ENCODE data around the gene CADM3. TPM values are rescaled to one million over a fixed set of nuclear protein-coding genes. Genes with fewer than 3 reads are reported as not detected.
A peak's percentile ranks its signal among the peaks of the same experiment; 100 is the strongest.

Gene CADM3
- total RNA-seq, 2 donors from 2014 or later: not detected

- no peak for ATAC-seq
- no peaks in the 10 kb centered on the region for H3K9me3 Mint-ChIP-seq
- peak overlapping the region in 1 of 2 donors; percentile 73 for H3K27ac Mint-ChIP-seq
- no peak for DNase-seq (ENCODE audit: low spot score in 2 of 2)
- H3K36me3 Mint-ChIP-seq: no peaks in the 10 kb centered on the region
These were observed 25.1 kb downstream of the CADM3 start for GRCh38 chr1:159196543-159196942.

- Mint-ChIP-seq H3K27ac (no peak overlapping the region), H3K36me3 (no peaks in the 10 kb centered on the region), H3K9me3 (no peaks in the 10 kb centered on the region)
- peak; percentile 58 to 83 for ATAC-seq
- peak in 1 of 2 donors; percentile 66 for DNase-seq (ENCODE audit: low spot score in 2 of 2)
These were observed 26.4 kb downstream of the CADM3 start for GRCh38 chr1:159197561-159198557.

GRCh38 chr1:159199901-159200300 lies 28.5 kb downstream of the CADM3 start:
- no peaks in the 10 kb centered on the region for H3K9me3 Mint-ChIP-seq
- H3K27ac Mint-ChIP-seq: no peak overlapping the region
- ATAC-seq (no peak), DNase-seq (ENCODE audit: low spot score in 2 of 2) (no peak)
- no peaks in the 10 kb centered on the region for H3K36me3 Mint-ChIP-seq

GRCh38 chr1:159200769-159201168 lies 29.4 kb downstream of the CADM3 start:
- Mint-ChIP-seq H3K9me3 (no peaks in the 10 kb centered on the region), H3K27ac (peak overlapping the region in 1 of 2 donors; percentile 15), H3K36me3 (no peaks in the 10 kb centered on the region)
- ATAC-seq (no peak), DNase-seq (ENCODE audit: low spot score in 2 of 2) (no peak)

- ATAC-seq (no peak), DNase-seq (ENCODE audit: low spot score in 2 of 2) (no peak)
- Mint-ChIP-seq H3K9me3 (no peaks in the 10 kb centered on the region), H3K36me3 (no peaks in the 10 kb centered on the region), H3K27ac (no peak overlapping the region)
These were observed 30.2 kb downstream of the CADM3 start for GRCh38 chr1:159201642-159202041.

- DNase-seq (ENCODE audit: low spot score in 2 of 2) (no peak), ATAC-seq (no peak)
- no peaks in the 10 kb centered on the region for H3K36me3 Mint-ChIP-seq
- H3K27ac Mint-ChIP-seq: no peak overlapping the region
- H3K9me3 Mint-ChIP-seq: no peaks in the 10 kb centered on the region
These were observed 32.2 kb downstream of the CADM3 start for GRCh38 chr1:159203610-159204009.

- DNase-seq (ENCODE audit: low spot score in 2 of 2): no peak
- Mint-ChIP-seq H3K36me3 (no peaks in the 10 kb centered on the region), H3K9me3 (no peaks in the 10 kb centered on the region), H3K27ac (no peak within 1 kb of the TSS)
- ATAC-seq: no peak
These were observed 33.0 kb downstream of the CADM3 start, which contains the start of gene ACKR1 for GRCh38 chr1:159204161-159205141. Gene ACKR1 (plus strand): TSS chr1:159204875. CDS start chr1:159204960, 85 bp downstream.

GRCh38 chr1:159205225-159205624 lies 33.8 kb downstream of the CADM3 start:
- ATAC-seq (no peak), DNase-seq (ENCODE audit: low spot score in 2 of 2) (no peak)
- H3K27ac Mint-ChIP-seq: no peak overlapping the region
- no peaks in the 10 kb centered on the region for H3K9me3 Mint-ChIP-seq
- no peaks in the 10 kb centered on the region for H3K36me3 Mint-ChIP-seq

GRCh38 chr1:159206110-159206509 lies 34.7 kb downstream of the CADM3 start:
- Mint-ChIP-seq H3K27ac (no peak overlapping the region), H3K36me3 (no peaks in the 10 kb centered on the region), H3K9me3 (no peaks in the 10 kb centered on the region)
- no peak for DNase-seq (ENCODE audit: low spot score in 2 of 2)
- no peak for ATAC-seq

GRCh38 chr1:159207080-159207479 lies 35.7 kb downstream of the CADM3 start:
- Mint-ChIP-seq H3K36me3 (no peaks in the 10 kb centered on the region), H3K27ac (no peak overlapping the region), H3K9me3 (no peaks in the 10 kb centered on the region)
- ATAC-seq (peak; percentile 46 to 80), DNase-seq (ENCODE audit: low spot score in 2 of 2) (no peak)

GRCh38 chr1:159207774-159208173 lies 36.4 kb downstream of the CADM3 start:
- H3K9me3 Mint-ChIP-seq: no peaks in the 10 kb centered on the region
- ATAC-seq: no peak
- no peak for DNase-seq (ENCODE audit: low spot score in 2 of 2)
- no peak overlapping the region for H3K27ac Mint-ChIP-seq
- no peaks in the 10 kb centered on the region for H3K36me3 Mint-ChIP-seq

- H3K27ac Mint-ChIP-seq: no peak overlapping the region
- H3K9me3 Mint-ChIP-seq: no peaks in the 10 kb centered on the region
- ATAC-seq (no peak), DNase-seq (ENCODE audit: low spot score in 2 of 2) (no peak)
- H3K36me3 Mint-ChIP-seq: no peaks in the 10 kb centered on the region
These were observed 36.9 kb downstream of the CADM3 start for GRCh38 chr1:159208175-159208825.

- H3K9me3 Mint-ChIP-seq: no peaks in the 10 kb centered on the region
- H3K27ac Mint-ChIP-seq: no peak overlapping the region
- H3K36me3 Mint-ChIP-seq: no peaks in the 10 kb centered on the region
- ATAC-seq (no peak), DNase-seq (ENCODE audit: low spot score in 2 of 2) (no peak)
These were observed 37.6 kb downstream of the CADM3 start for GRCh38 chr1:159209061-159209460.

- H3K27ac Mint-ChIP-seq: no peak overlapping the region
- peak in 1 of 2 donors; percentile 66 for DNase-seq (ENCODE audit: low spot score in 2 of 2)
- H3K36me3 Mint-ChIP-seq: no peaks in the 10 kb centered on the region
- no peaks in the 10 kb centered on the region for H3K9me3 Mint-ChIP-seq
- peak in 1 of 2 donors; percentile 51 for ATAC-seq
These were observed 40.1 kb downstream of the CADM3 start for GRCh38 chr1:159211331-159212136.

GRCh38 chr1:159212596-159212995 lies 41.2 kb downstream of the CADM3 start:
- no peaks in the 10 kb centered on the region for H3K36me3 Mint-ChIP-seq
- ATAC-seq (no peak), DNase-seq (ENCODE audit: low spot score in 2 of 2) (no peak)
- no peaks in the 10 kb centered on the region for H3K9me3 Mint-ChIP-seq
- no peak overlapping the region for H3K27ac Mint-ChIP-seq

Data from activated naive CD4-positive, alpha-beta T cell treated with anti-CD3 and anti-CD28 coated beads, Interleukin-2, amount 50 U/mL, for 72 hours (primary cell).